WTC11 (cell line): ENCODE data around the gene GPR39. TPM values are rescaled to one million over a fixed set of nuclear protein-coding genes. Genes with fewer than 3 reads are reported as not detected.

Experiments
- ATAC-seq: fragments of 200-7000 bp; cut with Tn5 transposase; 2 replicates; pipeline ENCODE4 v1.10.0; 2021; ENCODE audit warnings: mild to moderate bottlenecking, moderate library complexity
- CTCF ChIA-PET: fragments of 300-600 bp; sonication (Branson Sonifier 250); formaldehyde crosslinking; loops from one replicate; lab custom pipeline; 2021; ENCODE audit warnings: antibody characterized with exemption; lab: Charles Lee
- POLR2A ChIA-PET: fragments of 350-600 bp; sonication (Branson Sonifier 250); formaldehyde crosslinking; loops from one replicate; lab custom pipeline; 2021; ENCODE audit warnings: antibody characterized with exemption; lab: Charles Lee
- DNase-seq: peaks from one replicate; pipeline ENCODE4 v3.0.0; 2021; ENCODE audit warnings: low spot score
- H3K27ac Mint-ChIP-seq: 2 replicates; pipeline ENCODE4 v1.8.0; 2021; ENCODE audit warnings: mixed read lengths
- H3K27me3 Mint-ChIP-seq: 2 replicates; pipeline ENCODE4 v1.8.0; 2021; ENCODE audit warnings: low read depth, mild to moderate bottlenecking, moderate library complexity, mixed read lengths
- H3K36me3 Mint-ChIP-seq: 2 replicates; pipeline ENCODE4 v1.8.0; 2021; ENCODE audit warnings: mixed read lengths
- H3K4me1 Mint-ChIP-seq: 2 replicates; pipeline ENCODE4 v1.8.0; 2022; ENCODE audit warnings: mixed read lengths
- H3K4me3 Mint-ChIP-seq: 2 replicates; pipeline ENCODE4 v1.8.0; 2021; ENCODE audit warnings: mild to moderate bottlenecking, moderate library complexity, mixed read lengths
- H3K9me3 Mint-ChIP-seq: 2 replicates; pipeline ENCODE4 v1.8.0; 2021; ENCODE audit warnings: mixed read lengths
- ATF3 ChIP-seq: sonication (generic); formaldehyde crosslinking; conservative IDR thresholded peaks from 2 replicates; pipeline ENCODE4 v1.8.1; 2022; ENCODE audit warnings: mild to moderate bottlenecking, missing genetic modification reagents
- ATF6 ChIP-seq: sonication (generic); formaldehyde crosslinking; IDR thresholded peaks from 2 replicates; pipeline ENCODE4 v1.8.1; 2023; ENCODE audit warnings: mild to moderate bottlenecking, missing genetic modification reagents
- CREB1 ChIP-seq: sonication (generic); formaldehyde crosslinking; IDR thresholded peaks from 2 replicates; pipeline ENCODE4 v1.8.0; 2023; ENCODE audit warnings: mild to moderate bottlenecking, missing genetic modification reagents
- ETV6 ChIP-seq: sonication (generic); formaldehyde crosslinking; IDR thresholded peaks from 2 replicates; pipeline ENCODE4 v1.8.1; 2022; ENCODE audit warnings: mild to moderate bottlenecking, missing genetic modification reagents
- FOXK1 ChIP-seq: sonication (generic); formaldehyde crosslinking; IDR thresholded peaks from 2 replicates; pipeline ENCODE4 v1.8.0; 2022; ENCODE audit warnings: mild to moderate bottlenecking, moderate library complexity, missing genetic modification reagents
- HMGA2 ChIP-seq: fragments of 250-450 bp; sonication (Bioruptor Pico); IDR thresholded peaks from 2 replicates; pipeline ENCODE4 v1.4.0; 2021; ENCODE audit warnings: mild to moderate bottlenecking, moderate library complexity
- IRF2 ChIP-seq: sonication (generic); formaldehyde crosslinking; IDR thresholded peaks from 2 replicates; pipeline ENCODE4 v1.8.0; 2022; ENCODE audit warnings: low read depth, missing genetic modification reagents, borderline replicate concordance
- JUN ChIP-seq: sonication (generic); formaldehyde crosslinking; IDR thresholded peaks from 2 replicates; pipeline ENCODE4 v1.8.0; 2023; ENCODE audit warnings: mild to moderate bottlenecking, missing genetic modification reagents
- MLX ChIP-seq: sonication (generic); formaldehyde crosslinking; IDR thresholded peaks from 2 replicates; pipeline ENCODE4 v1.8.1; 2023; ENCODE audit warnings: mild to moderate bottlenecking, missing genetic modification reagents, moderate library complexity
- MYBL2 ChIP-seq: sonication (generic); formaldehyde crosslinking; IDR thresholded peaks from 2 replicates; pipeline ENCODE4 v1.8.1; 2023; ENCODE audit warnings: mild to moderate bottlenecking, moderate library complexity, missing genetic modification reagents
- NFATC4 ChIP-seq: fragments of 250-450 bp; sonication (Bioruptor Pico); IDR thresholded peaks from 2 replicates; pipeline ENCODE4 v1.9.0; 2021; ENCODE audit warnings: mild to moderate bottlenecking
- SMAD3 ChIP-seq: sonication (generic); formaldehyde crosslinking; IDR thresholded peaks from 2 replicates; pipeline ENCODE4 v1.8.0; 2022; ENCODE audit warnings: missing genetic modification reagents, mild to moderate bottlenecking, borderline replicate concordance
- SP1 ChIP-seq: sonication (generic); formaldehyde crosslinking; conservative IDR thresholded peaks from 2 replicates; pipeline ENCODE4 v1.8.1; 2022; ENCODE audit warnings: missing genetic modification reagents
- TEAD1 ChIP-seq: sonication (generic); formaldehyde crosslinking; IDR thresholded peaks from 2 replicates; pipeline ENCODE4 v1.8.0; 2022; ENCODE audit warnings: mild to moderate bottlenecking, missing genetic modification reagents
- TEAD4 ChIP-seq: sonication (generic); formaldehyde crosslinking; IDR thresholded peaks from 2 replicates; pipeline ENCODE4 v1.8.0; 2022; ENCODE audit warnings: mild to moderate bottlenecking, missing genetic modification reagents
- USF1 ChIP-seq: sonication (generic); formaldehyde crosslinking; IDR thresholded peaks from 2 replicates; pipeline ENCODE4 v1.8.0; 2022; ENCODE audit warnings: mild to moderate bottlenecking, missing genetic modification reagents
- ZNF425 ChIP-seq: fragments of 250-450 bp; sonication (Bioruptor Pico); conservative IDR thresholded peaks from 2 replicates; pipeline ENCODE4 v1.9.0; 2021; ENCODE audit warnings: mild to moderate bottlenecking
- ZNF671 ChIP-seq: fragments of 250-450 bp; sonication (Bioruptor Pico); IDR thresholded peaks from 2 replicates; pipeline ENCODE4 v1.8.0; 2021; ENCODE audit warnings: mild to moderate bottlenecking
- total RNA-seq: library from RNA; stranded (reverse); gene quantifications from 3 replicates; pipeline ENCODE4 v1.2.3, GENCODE V29; 2021
- TF ChIP-seq, protein P1 (sequence below): sonication (generic); formaldehyde crosslinking; conservative IDR thresholded peaks from 2 replicates; pipeline ENCODE4 v1.8.1; 2023; ENCODE audit warnings: mild to moderate bottlenecking, low read depth, missing genetic modification reagents, moderate library complexity

The GPR39 gene
- total RNA-seq, 1 experiment from 2014 or later: 0.74 TPM

- Mint-ChIP-seq H3K36me3 (no peaks in the 10 kb centered on the region), H3K27ac (no peak overlapping the region), H3K9me3 (no peaks in the 10 kb centered on the region), H3K4me3 (no peak overlapping the region), H3K4me1 (peaks cover 30% of the 10 kb centered on the region), H3K27me3 (peaks cover 87% of the 10 kb centered on the region)
- POLR2A ChIA-PET: no interaction called here
- ATAC-seq (no peak), DNase-seq (no peak)
- TF ChIP-seq JUN (CRISPR knock-in tag) (no peak), CREB1 (no peak), NFATC4 (no peak), TEAD4 (CRISPR knock-in tag) (no peak)
- CTCF ChIA-PET: no interaction called here
Measured at GRCh38 chr2:132422736-132423135, 6.1 kb downstream of the GPR39 start.

- CTCF ChIA-PET: interaction anchor here (1.2 kb wide), 1 partner anchor 24 kb away, joined by 3 read pairs; no protein-coding TSS in a partner anchor
- ATAC-seq (no peak), DNase-seq (no peak)
- Mint-ChIP-seq H3K27me3 (peaks cover 82% of the 10 kb centered on the region), H3K27ac (no peak overlapping the region), H3K9me3 (peaks cover under 1% of the 10 kb centered on the region; the same call in 1 of the 2 replicates), H3K4me3 (no peak overlapping the region), H3K36me3 (no peaks in the 10 kb centered on the region), H3K4me1 (peaks cover 15% of the 10 kb centered on the region)
- TF ChIP-seq SP1 (CRISPR knock-in tag) (no peak), ATF3 (CRISPR knock-in tag) (no peak), FOXK1 (CRISPR knock-in tag) (no peak), ZNF671 (CRISPR knock-in tag) (no peak), USF1 (CRISPR knock-in tag) (no peak), HMGA2 (CRISPR knock-in tag) (no peak), SMAD3 (CRISPR knock-in tag) (no peak), ZNF425 (CRISPR knock-in tag) (no peak), TEAD1 (CRISPR knock-in tag) (no peak), ATF6 (CRISPR knock-in tag) (no peak), IRF2 (CRISPR knock-in tag) (no peak), ETV6 (CRISPR knock-in tag) (no peak), MLX (CRISPR knock-in tag) (no peak), MYBL2 (CRISPR knock-in tag) (no peak)
- TF ChIP-seq, protein P1, sequence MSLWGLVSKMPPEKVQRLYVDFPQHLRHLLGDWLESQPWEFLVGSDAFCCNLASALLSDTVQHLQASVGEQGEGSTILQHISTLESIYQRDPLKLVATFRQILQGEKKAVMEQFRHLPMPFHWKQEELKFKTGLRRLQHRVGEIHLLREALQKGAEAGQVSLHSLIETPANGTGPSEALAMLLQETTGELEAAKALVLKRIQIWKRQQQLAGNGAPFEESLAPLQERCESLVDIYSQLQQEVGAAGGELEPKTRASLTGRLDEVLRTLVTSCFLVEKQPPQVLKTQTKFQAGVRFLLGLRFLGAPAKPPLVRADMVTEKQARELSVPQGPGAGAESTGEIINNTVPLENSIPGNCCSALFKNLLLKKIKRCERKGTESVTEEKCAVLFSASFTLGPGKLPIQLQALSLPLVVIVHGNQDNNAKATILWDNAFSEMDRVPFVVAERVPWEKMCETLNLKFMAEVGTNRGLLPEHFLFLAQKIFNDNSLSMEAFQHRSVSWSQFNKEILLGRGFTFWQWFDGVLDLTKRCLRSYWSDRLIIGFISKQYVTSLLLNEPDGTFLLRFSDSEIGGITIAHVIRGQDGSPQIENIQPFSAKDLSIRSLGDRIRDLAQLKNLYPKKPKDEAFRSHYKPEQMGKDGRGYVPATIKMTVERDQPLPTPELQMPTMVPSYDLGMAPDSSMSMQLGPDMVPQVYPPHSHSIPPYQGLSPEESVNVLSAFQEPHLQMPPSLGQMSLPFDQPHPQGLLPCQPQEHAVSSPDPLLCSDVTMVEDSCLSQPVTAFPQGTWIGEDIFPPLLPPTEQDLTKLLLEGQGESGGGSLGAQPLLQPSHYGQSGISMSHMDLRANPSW (CRISPR knock-in tag): no peak
- TF ChIP-seq, all 79 proteins: peak for 0
- POLR2A ChIA-PET: no interaction called here
Measured at GRCh38 chr2:132424526-132425121, 8.0 kb downstream of the GPR39 start.
